Muscle layer of colon (tissue), 2 donors: ENCODE measurements around the gene TMEM267.

ENCODE experiments used
- H3K27ac ChIP-seq: one replicate; pipeline ENCODE4 v1.7.0; 2013; ENCODE audit warnings: low read depth, mild to moderate bottlenecking, low read length, moderate library complexity
- H3K27me3 ChIP-seq, 2 donors: one replicate each; pipeline ENCODE4 v1.7.0; 2013; ENCODE audit warnings: low read length in 2 of 2, mild to moderate bottlenecking in 2 of 2; ENCODE audit not compliant: insufficient read depth in 2 of 2, control insufficient read depth in 1 of 2
- H3K36me3 ChIP-seq: one replicate; pipeline ENCODE4 v1.7.0; 2013; ENCODE audit warnings: mild to moderate bottlenecking, low read length; ENCODE audit not compliant: insufficient read depth
- H3K4me1 ChIP-seq: one replicate; pipeline ENCODE4 v1.7.0; 2013; ENCODE audit warnings: mild to moderate bottlenecking, low read length; ENCODE audit not compliant: insufficient read depth
- H3K4me3 ChIP-seq, 2 donors: one replicate each; pipeline ENCODE4 v1.7.0; 2013; ENCODE audit warnings: low read length in 2 of 2, low read depth in 1 of 2, mild to moderate bottlenecking in 1 of 2, moderate library complexity in 1 of 2
- H3K9ac ChIP-seq: one replicate; pipeline ENCODE4 v1.7.0; 2013; ENCODE audit warnings: low read length
- H3K9me3 ChIP-seq: one replicate; pipeline ENCODE4 v1.7.0; 2013; ENCODE audit warnings: mild to moderate bottlenecking, low read length
- donor health status: abdominal sarcoma.
- donor health status: Adenocarcinoma of cecum.

The TMEM267 gene

DNA sequence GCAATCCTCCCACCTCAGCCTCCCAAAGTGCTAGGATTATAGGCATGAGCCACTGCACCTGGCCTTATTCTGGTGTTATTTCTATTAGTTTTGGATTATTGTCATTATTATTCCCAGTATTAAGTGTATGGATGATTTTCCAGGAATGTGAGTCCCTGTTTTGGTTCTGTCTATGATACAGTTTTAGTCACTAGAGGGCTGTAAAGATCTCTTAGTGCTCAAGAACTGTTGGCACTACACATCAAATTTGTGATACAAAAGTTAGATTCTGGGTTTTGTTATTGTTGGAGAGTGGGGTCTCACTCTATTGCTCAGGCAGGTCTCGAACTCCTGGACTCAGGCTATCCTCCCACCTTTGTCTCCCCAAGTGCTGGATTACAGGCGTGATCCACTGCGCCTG, 83.6 kb downstream of the TMEM267 start:
- H3K27ac ChIP-seq = no peak overlapping the region
- H3K36me3 ChIP-seq = no peaks in the 10 kb centered on the region
- H3K9ac ChIP-seq = no peak overlapping the region
- no peaks in the 10 kb centered on the region for H3K27me3 ChIP-seq
- no peaks in the 10 kb centered on the region for H3K9me3 ChIP-seq
- H3K4me1 ChIP-seq = no peaks in the 10 kb centered on the region
- H3K4me3 ChIP-seq = no peak overlapping the region

GRCh38 chr5:43396762-43397304, 86.8 kb downstream of the TMEM267 start:
- Histone ChIP-seq H3K27ac (no peak overlapping the region), H3K4me3 (peak overlapping the region; percentile 22 to 54), H3K27me3 (no peaks in the 10 kb centered on the region), H3K36me3 (no peaks in the 10 kb centered on the region), H3K9ac (no peak overlapping the region), H3K4me1 (no peaks in the 10 kb centered on the region), H3K9me3 (no peaks in the 10 kb centered on the region)
